CD4-positive, alpha-beta T cell treated with Interleukin-6 at 100 ng/mL for 8 hours (primary cell): Measurements from ENCODE around the gene MS4A5.
"Not testable (repeated sequence)": the region's sequence is repeated elsewhere in the genome, so short reads cannot be mapped to it uniquely, and the experiment has no call there.

Experiments
- DNase-seq: peaks from one replicate; pipeline ENCODE4 v3.0.0-alpha.2; 2020; ENCODE audit warnings: mixed read lengths, low spot score

MS4A5 gene

DNA sequence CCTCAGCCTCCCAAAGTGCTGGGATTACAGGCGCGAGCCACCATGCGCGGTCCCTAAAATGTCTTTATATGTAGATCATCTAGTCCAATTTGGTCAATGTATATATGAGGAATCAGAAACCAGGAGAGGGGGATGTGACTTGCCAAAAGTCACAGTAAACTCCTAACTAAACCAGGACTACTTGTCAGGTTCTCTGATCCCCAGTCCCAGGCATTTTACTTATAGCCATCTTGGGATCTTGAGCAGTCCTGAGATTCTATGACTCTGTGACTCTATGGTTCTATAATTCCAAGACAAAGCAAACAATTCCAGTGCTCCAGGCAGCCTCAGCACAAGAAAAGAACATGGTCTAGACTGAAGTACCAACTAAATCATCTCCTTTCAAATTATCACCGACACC is at the start of gene MS4A5:
TSS of gene MS4A5 (plus strand) at position 301 of the 400 bp plus-strand sequence. CDS start 103 bp downstream, outside the sequence.
- DNase-seq, result no peak

- DNase-seq, result no peak
Observed at GRCh38 chr11:60389279-60389910, 40.0 kb upstream of the MS4A5 start.

GRCh38 chr11:60390419-60390818 is 39.0 kb upstream of the MS4A5 start:
- DNase-seq, result no peak

- no peak for DNase-seq
Observed at GRCh38 chr11:60392361-60392760, 37.0 kb upstream of the MS4A5 start.

GRCh38 chr11:60393016-60393415 is 36.4 kb upstream of the MS4A5 start:
- DNase-seq, result no peak

DNA sequence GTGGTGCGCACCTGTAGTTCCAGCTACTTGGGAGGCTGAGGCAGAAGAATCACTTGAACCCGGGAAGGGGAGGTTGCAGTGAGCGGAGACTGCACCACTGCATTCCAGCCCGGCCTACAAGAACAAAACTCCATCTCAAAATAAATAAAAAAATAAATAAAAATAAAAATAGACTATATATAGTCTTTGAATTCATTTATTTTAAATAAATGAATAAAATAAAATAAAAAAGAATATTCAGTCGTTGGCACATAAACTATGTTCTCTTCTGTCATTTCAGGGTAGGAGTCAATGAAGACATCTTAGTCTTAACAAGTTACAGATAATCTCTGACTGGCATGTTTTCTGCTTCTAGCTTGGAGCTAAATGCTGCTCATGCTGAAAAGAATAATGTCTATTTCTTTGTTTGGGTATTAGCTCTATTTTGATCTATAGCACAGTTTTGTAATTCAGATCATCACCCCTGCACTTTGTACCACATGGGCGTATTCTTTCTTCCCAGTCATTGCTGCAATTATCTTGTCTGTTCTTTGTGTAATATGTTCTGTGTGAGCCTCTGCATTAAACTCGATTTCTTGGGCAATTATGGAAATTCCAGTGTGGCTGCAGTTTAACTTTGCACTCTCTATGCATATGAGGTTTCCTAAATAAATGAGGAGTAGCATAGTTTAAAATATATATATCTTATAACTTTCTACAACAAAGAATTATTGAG is 34.5 kb upstream of the MS4A5 start:
- no peak for DNase-seq

DNA sequence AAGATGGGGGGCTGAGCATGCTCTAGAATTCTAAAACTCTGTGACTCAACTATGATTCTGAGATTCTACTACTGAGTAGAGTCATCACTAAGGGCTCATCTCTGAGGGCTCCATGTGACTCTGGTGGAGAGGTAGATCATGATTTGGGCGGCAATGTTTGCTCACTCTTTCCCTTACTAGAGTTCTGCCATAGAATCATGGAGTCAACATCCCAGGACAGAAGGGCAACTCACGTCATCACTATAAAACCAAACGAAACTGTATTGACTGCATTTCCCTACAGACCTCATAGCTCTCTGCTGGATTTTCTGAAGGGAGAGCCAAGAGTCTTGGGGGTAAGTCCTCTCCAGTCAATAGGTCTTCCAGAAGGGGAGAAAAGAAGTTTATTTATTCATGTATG is 33.0 kb upstream of the MS4A5 start, which contains the start of gene MS4A14:
TSS of gene MS4A14 (plus strand) at position 78 of the 400 bp plus-strand sequence. CDS start at position 198, 120 bp downstream.
- DNase-seq, result no peak

DNA sequence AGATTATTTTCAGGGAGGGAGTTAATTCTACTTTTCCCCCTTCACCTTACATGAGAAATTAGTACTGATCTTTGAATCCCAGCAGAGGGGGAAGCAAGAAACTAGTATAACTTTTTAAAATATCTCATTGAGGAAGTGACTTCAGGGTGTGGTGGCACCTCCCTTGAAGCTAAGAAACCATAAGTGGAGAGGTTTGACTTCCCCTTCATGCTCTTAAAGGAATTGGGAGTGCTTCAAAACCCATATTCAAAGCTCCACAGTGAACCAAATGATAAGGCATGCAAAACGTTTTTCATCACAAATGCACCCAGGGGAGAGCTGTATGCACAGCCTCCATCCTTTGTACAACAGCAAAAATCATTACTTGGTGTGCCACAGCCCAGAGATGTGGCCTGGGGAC is 32.6 kb upstream of the MS4A5 start:
- no peak for DNase-seq

DNA sequence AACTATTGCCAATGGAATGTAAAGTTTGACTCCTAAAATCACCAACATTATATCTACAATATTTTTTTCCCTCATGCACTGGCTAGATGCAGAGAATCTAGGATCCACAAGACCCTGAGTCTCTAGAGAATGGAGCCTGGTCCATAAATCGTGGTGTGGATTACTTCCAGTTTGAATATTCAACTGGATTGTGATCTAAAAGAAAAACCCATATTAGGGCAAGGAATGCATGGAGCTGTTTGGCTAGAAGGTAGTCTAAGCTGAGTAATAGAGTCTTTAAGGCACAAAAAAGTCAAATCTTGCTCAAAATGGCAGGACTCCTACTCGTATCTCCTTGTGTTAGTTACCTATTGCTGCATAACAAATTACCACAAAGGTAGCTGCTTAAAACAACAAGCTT is 9.4 kb upstream of the MS4A5 start:
- no peak for DNase-seq

- no peak for DNase-seq
Observed at GRCh38 chr11:60422609-60423008, 6.8 kb upstream of the MS4A5 start.

DNA sequence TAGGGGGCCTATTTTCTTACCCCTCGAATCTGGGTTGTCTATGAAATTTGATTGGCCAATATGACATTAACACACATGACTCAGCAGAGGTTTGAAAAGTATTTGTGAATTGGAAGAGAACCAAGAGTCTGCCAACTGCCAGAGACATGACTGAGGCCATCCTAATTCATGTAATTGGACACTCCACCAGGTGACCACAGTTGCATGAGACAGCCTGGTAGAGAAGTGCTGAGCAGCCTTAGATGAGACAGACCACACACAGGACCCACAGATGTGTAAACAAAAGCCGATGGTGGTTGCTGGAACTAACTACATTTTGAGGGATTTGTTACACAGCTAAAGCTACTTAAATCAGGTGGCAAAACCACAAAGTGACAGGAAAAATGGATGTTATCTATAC is 855 bp upstream of the MS4A5 start:
- no peak for DNase-seq

GRCh38 chr11:60431251-60431650 is 1.9 kb downstream of the MS4A5 start:
- DNase-seq, result no peak

GRCh38 chr11:60433401-60433800 is 4.0 kb downstream of the MS4A5 start:
- no peak for DNase-seq

- no peak for DNase-seq
Observed at GRCh38 chr11:60447070-60447469, 17.7 kb downstream of the MS4A5 start.

DNA sequence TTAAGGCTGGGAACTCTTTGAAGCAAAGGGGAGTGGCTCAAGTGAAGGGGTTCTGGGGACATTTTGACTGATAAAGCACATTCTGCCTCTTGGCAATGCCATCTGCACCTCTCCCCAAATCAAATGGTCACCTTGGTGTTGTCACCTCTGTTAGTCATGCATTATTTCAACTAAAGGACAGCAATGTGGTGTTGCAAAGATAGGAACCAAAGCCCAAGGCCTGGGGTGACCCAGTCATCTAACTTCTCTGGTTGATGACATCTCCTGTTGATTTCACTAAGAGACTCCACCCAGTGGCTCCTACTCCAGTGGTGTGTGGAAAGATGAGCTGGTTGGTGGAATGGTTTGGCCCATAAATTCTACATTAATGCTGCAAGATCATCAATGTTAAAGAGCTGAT is 18.5 kb downstream of the MS4A5 start:
- no peak for DNase-seq

DNA sequence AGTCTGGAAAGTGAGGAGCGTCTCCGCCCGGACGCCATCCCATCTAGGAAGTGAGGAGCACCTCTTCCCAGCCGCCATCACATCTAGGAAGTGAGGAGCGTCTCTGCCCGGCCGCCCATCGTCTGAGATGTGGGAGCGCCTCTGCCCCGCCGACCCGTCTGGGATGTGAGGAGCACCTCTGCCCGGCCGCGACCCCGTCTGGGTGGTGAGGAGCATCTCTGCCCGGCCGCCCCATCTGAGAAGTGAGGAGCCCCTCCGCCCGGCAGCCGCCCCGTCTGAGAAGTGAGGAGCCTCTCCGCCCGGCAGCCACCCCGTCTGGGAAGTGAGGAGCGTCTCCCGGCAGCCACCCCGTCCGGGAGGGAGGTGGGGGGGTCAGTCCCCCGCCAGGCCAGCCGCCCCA is 21.8 kb downstream of the MS4A5 start:
- DNase-seq, result not testable (repeated sequence)

DNA sequence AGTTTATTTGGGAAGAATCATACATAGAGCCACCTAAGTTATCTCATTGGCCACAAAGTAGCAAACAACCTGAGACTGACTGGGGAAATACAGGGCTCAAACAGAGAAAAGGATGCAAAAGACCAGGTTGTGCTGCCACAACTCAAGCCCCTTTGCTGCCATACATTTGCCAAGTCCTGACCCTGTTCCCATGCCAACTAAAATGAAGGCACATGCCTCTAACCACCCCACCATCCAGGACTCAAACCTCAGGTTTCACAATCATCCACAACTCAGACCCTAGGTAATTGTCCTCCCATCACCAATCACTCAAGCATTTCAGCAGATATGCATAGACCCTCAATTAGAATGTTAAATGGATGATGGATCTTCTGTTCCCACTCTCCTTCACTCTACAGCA is 24.8 kb downstream of the MS4A5 start:
- no peak for DNase-seq

DNA sequence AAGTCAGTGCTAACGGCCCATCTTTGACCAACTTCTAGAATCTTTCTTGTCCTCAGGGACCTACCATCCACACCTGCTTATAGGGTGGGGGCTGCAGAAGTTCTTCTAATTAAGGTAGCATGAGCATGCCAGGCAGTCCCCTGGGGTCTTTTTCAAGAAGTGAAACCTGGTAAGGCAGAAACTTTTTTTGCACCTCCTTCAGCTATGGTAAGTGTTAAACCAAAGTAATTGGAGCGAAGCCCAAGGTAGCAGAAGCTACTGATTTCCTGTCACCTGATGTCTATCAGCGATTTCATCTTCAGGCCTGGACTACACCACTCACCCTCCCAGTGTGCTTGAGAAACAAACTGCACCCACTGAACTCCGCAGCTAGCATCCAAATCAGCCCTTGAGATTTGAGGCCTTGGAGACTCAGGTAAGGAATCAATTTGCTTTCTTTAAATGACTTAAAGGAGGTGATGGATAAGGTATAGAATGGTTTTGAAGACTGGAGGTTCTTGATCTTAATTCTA is 26.2 kb downstream of the MS4A5 start, which contains the start of gene MS4A1:
TSS of gene MS4A1 (plus strand) at position 317 of the 512 bp plus-strand sequence. CDS start 6,528 bp downstream, outside the sequence.
- DNase-seq, result no peak

DNA sequence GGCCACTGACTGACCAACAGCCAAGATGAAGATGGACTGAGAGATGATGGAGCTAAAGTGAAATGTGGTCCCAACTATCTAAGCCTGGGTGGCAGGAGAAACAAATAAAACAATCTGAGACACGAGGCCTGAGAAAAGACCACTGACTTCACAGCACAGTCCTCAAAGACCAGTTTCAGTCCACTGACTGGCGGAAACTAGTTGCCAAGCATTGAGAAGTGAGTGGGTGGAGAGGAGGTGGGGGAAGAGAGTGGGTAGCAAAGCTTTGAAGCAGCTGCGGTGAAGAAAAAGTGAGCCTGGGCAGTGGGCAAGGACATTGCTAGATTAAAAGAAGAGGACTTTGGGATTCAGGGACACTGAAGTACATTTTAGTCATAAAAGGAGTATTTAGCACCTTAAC is 28.2 kb downstream of the MS4A5 start:
- DNase-seq, result no peak

DNA sequence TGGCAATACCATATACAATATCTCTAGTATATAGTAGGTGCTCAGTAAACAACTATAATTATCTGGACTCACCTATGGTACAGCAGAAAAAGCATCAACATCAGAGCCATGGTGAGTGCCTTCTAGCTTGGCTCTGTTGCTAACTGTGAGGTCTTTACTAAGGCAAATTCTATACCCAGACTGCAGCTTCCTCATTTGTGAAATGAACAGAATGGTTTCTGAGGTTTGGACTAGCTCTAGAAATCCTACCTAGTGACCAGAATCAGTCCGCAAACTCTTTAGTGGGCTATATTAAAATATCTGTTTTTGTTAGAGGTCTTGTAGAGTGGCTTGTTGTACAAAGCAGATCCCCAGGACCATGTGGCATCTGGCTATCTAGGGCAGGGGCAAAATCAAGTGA is 30.0 kb downstream of the MS4A5 start:
- no peak for DNase-seq

GRCh38 chr11:60468829-60469228 is 39.5 kb downstream of the MS4A5 start:
- DNase-seq, result no peak

DNA sequence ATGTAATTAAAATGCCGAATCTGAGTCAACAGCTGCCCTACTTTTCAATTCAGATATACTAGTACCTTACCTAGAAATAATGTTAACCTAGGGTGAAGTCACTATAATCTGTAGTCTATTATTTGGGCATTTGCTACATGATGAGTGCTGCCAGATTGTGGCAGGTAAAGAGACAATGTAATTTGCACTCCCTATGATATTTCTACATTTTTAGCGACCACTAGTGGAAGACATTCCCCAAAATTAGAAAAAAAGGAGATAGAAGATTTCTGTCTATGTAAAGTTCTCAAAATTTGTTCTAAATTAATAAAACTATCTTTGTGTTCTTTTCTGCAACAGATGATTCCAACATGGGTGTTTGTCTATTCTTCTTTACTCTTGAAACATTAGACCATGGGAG is 40.4 kb downstream of the MS4A5 start:
- DNase-seq, result no peak

- no peak for DNase-seq
Observed at GRCh38 chr11:60477035-60477445, 47.7 kb downstream of the MS4A5 start.
